Measurements from ENCODE around the gene ROR1. TPM values are rescaled to one million over a fixed set of nuclear protein-coding genes. Genes with fewer than 3 reads are reported as not detected.

The ROR1 gene
- total and polyA plus RNA-seq, 9 of the 15 experiments (the other 6 are each of a cell fraction or from before 2014, with no cell fraction given) = 0.02 TPM; not detected in 8

GRCh38 chr1:63968663-63969440 lies 195.0 kb downstream of the ROR1 start:
- Histone ChIP-seq H3K36me3 (ENCODE audit: control insufficient read depth, insufficient read depth, low read length) (no peaks in the 10 kb centered on the region), H4K20me1 (replicated peaks; ENCODE audit: control insufficient read depth, insufficient read depth, low read length) (no peaks in the 10 kb centered on the region), H3K4me2 (ENCODE audit: insufficient read depth, low read length) (no peak overlapping the region), H3K79me2 (ENCODE audit: control insufficient read depth, insufficient read depth, low read length) (no peaks in the 10 kb centered on the region), H3K4me3 (no peak overlapping the region), H3K9me1 (ENCODE audit: control insufficient read depth, insufficient read depth, low read length) (no peaks in the 10 kb centered on the region), H3K27me3 (ENCODE audit: control insufficient read depth in 2 of 2, insufficient read depth in 2 of 2, low read length in 2 of 2) (peaks cover 0 to 6% of the 10 kb centered on the region in 2 experiments; a peak in 2 of 5 replicates), H2AFZ (ENCODE audit: low read depth, low read length) (no peak overlapping the region), H3K27ac (ENCODE audit: extremely low read depth, low read depth, low read length) (no peak overlapping the region), H3K9me3 (replicated peaks; ENCODE audit: control insufficient read depth, insufficient read depth, low read depth, low read length) (no peaks in the 10 kb centered on the region), H3K9ac (ENCODE audit: insufficient read depth in 1 of 2, low read depth in 2 of 2, low read length in 2 of 2) (no peak overlapping the region), H3K4me1 (replicated peaks in 1 of 2; ENCODE audit: control insufficient read depth in 2 of 2, insufficient read depth in 2 of 2, low read length in 2 of 2) (no peaks in the 10 kb centered on the region)
- in situ Hi-C loops (cut with MboI) (no loop called here), intact Hi-C loops (cut with micrococcal nuclease) (no loop called here)
- no peak for TF ChIP-seq KDM4B (IDR thresholded peaks at IDR 0.05; ENCODE audit: borderline replicate concordance in 2 of 2, low read depth in 1 of 2)
- TF ChIP-seq ESRRB (CRISPR knock-in tag; IDR thresholded peaks at IDR 0.05; ENCODE audit: borderline replicate concordance) = no peak
- TF ChIP-seq FOXJ2 (tag; IDR thresholded peaks at IDR 0.05) = no peak
- no peak for TF ChIP-seq YY1 (IDR thresholded peaks at IDR 0.05; ENCODE audit: borderline replicate concordance in 1 of 3, control insufficient read depth in 1 of 3, extremely low read depth in 1 of 3, insufficient read depth in 3 of 3, insufficient read length in 1 of 3, insufficient replicate concordance in 2 of 3, low read depth in 1 of 3, low read length in 2 of 3)
- TF ChIP-seq PREB (CRISPR knock-in tag; IDR thresholded peaks at IDR 0.05) = no peak
- CTCF ChIA-PET (ENCODE audit: low intra/inter-chr PET ratio) = no interaction called here
- POLR2A ChIA-PET = no interaction called here
- no peak for DNase-seq (ENCODE audit: extremely low read depth in 1 of 4, low spot score in 3 of 4)
- WGBS (ENCODE audit: insufficient coverage, low coverage, missing lambda C conversion rate) = 2% methylated on average over 3 of the region's 3 CpGs
- FAIRE-seq = no peak
- no peak for ATAC-seq
- BruUV-seq (replicated peaks) = no TSS peak
